Measurements from ENCODE around the gene SAMD14. TPM values are rescaled to one million over a fixed set of nuclear protein-coding genes. Genes with fewer than 3 reads are reported as not detected.
A peak's percentile ranks its signal among the peaks of the same experiment; 100 is the strongest.

The SAMD14 gene
- total RNA-seq, 6 donors from 2014 or later = 0.49 to 16.8 (median 5.6) TPM

DNA sequence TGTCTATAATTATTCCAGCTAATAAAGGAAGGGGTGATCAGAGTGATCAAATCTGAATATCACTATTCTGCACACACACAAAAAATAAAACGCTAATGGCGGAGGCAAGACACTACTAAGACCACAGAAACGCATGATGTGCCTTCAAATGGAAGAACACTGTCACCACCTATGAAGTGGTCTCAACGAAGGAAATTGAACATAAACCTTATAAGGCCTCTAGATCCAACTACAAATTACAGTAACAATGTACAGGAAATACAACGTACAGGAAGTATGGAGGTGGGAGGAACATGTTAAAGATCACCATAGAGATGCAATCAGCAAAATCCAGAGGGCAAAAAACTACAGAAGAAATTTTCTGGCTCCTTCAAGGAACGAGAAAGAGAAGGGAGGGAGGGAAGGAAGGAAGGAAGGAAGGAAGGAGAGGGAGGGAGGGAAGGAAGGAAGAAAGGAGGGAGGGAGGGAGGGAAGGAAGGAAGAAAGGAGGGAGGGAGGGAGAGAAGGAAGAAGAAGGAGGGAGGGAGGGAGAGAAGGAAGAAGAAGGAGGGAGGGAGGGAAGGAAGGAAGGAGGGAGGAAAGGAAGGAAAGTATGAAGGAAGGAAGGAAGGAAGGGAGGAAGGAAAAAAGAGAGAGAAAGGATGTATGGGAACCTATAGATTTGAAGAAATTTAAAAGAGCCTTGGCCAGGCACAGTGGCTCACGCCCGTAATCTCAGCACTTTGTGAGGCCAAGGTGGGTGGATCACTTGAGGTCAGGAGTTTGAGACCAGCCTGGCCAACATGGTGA, 32.7 kb upstream of the SAMD14 start:
- ATAC-seq (ENCODE audit: low FRiP score in 2 of 2) (no peak), DNase-seq (no peak)
- TF ChIP-seq, protein P1, sequence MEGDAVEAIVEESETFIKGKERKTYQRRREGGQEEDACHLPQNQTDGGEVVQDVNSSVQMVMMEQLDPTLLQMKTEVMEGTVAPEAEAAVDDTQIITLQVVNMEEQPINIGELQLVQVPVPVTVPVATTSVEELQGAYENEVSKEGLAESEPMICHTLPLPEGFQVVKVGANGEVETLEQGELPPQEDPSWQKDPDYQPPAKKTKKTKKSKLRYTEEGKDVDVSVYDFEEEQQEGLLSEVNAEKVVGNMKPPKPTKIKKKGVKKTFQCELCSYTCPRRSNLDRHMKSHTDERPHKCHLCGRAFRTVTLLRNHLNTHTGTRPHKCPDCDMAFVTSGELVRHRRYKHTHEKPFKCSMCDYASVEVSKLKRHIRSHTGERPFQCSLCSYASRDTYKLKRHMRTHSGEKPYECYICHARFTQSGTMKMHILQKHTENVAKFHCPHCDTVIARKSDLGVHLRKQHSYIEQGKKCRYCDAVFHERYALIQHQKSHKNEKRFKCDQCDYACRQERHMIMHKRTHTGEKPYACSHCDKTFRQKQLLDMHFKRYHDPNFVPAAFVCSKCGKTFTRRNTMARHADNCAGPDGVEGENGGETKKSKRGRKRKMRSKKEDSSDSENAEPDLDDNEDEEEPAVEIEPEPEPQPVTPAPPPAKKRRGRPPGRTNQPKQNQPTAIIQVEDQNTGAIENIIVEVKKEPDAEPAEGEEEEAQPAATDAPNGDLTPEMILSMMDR (IDR thresholded peaks at IDR 0.05) = no peak
- no peak for TF ChIP-seq POLR2AphosphoS5 (IDR thresholded peaks at IDR 0.05)
- no peak for TF ChIP-seq EP300 (IDR thresholded peaks at IDR 0.05)
- TF ChIP-seq POLR2A (IDR thresholded peaks at IDR 0.05) = no peak
- H3K9me3 ChIP-seq = no peaks in the 10 kb centered on the region
- H3K4me1 ChIP-seq = peaks cover 12 to 15% (median 14%) of the 10 kb centered on the region in 4 donors
- H3K27me3 ChIP-seq = no peaks in the 10 kb centered on the region
- no peaks in the 10 kb centered on the region for H3K36me3 ChIP-seq
- no peak overlapping the region for H3K27ac ChIP-seq
- WGBS, 2 donors = 66 to 68% methylated on average over 8 of the region's 8 CpGs
- H3K4me3 ChIP-seq = no peak overlapping the region

DNA sequence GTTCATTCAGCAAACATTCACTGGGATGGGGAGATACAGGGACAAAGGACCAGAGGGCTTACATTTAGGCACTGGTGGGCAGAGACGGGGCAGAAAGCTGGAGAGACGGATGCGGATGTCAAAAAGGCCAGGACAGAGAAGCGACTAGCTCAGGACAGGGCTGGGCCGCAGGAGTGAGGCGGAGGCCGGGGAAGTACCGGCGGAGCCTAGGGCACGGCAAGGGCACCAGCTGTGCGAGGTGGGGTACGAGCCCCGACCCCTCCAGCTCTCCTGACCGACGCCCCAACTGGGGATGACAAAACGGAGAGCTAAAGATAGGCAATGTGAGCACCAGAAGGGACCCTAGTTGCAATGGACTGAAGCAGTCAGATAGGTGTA, 31.9 kb upstream of the SAMD14 start:
- no peaks in the 10 kb centered on the region for H3K27me3 ChIP-seq
- H3K9me3 ChIP-seq = no peaks in the 10 kb centered on the region
- no peaks in the 10 kb centered on the region for H3K36me3 ChIP-seq
- 56 to 60% methylated on average over 16 of the region's 16 CpGs for WGBS, 2 donors
- DNase-seq (peak in 1 of 2 donors; percentile 68), ATAC-seq (ENCODE audit: low FRiP score in 2 of 2) (no peak)
- TF ChIP-seq, protein P1 (IDR thresholded peaks at IDR 0.05) = no peak
- no peak for TF ChIP-seq EP300 (IDR thresholded peaks at IDR 0.05)
- TF ChIP-seq POLR2A (IDR thresholded peaks at IDR 0.05) = no peak
- no peak for TF ChIP-seq POLR2AphosphoS5 (IDR thresholded peaks at IDR 0.05)
- H3K4me3 ChIP-seq = peak overlapping the region in 1 of 4 donors; percentile 55
- H3K4me1 ChIP-seq = peaks cover 12 to 15% (median 14%) of the 10 kb centered on the region in 4 donors
- H3K27ac ChIP-seq = peak overlapping the region in 2 of 4 donors; percentile 32 to 82

DNA sequence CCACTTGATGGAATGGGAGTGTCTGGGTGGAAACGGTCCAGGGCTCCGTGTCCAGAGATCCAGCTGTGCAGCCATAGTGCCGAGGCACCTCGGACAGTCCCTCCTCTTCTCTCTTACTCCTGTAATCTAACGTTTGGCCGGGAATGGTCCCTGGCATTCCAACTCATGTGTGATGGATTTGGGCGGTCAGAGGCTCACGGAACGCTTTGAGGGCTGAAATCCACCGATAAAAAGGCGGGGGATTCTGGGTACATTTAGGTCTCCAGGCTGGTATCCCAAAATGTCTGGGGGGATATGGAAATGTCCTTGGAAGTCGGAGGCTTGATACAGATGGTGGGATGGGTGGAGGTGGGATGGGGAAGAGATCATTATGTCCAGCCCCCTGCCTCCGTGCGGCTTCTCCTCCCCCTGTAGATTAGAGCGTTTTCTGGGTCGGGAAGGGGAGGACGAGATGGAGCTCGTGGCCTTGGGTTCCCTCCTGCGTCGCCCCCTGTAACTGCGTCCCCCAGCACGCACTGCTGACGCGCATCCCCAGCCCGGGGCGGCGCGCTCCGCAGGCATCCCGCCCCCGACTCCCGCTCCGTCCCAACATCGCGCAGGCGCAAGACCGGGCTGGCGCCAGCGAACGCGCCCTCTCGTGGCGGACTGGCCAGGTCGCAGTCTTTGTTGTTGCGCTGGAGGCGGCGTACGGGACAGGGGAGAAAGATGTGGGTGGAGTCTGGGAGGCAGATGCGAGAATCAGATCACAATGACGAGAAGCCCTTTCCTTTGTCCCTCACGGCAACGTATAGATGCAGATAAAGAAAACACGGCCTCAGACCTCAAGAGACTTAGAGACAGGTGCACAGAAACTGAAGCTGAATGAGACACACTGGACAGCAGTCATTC, 31.3 kb upstream of the SAMD14 start:
- peak; percentile 95 to 98 for ATAC-seq (ENCODE audit: low FRiP score in 2 of 2)
- DNase-seq = peak; percentile 94 to 98
- WGBS, 2 donors = 1 to 2% methylated on average over 30 to 42 of the region's 53 CpGs
- H3K27ac ChIP-seq = peak overlapping the region; percentile 38 to 82 (median 59)
- no peaks in the 10 kb centered on the region for H3K9me3 ChIP-seq
- TF ChIP-seq POLR2AphosphoS5 (IDR thresholded peaks at IDR 0.05) (peak; percentile 55 to 77), EP300 (IDR thresholded peaks at IDR 0.05) (no peak), POLR2A (IDR thresholded peaks at IDR 0.05) (peak in 1 of 4 donors; percentile 36)
- TF ChIP-seq, protein P1 (IDR thresholded peaks at IDR 0.05) = peak; percentile 93 to 99 (median 98)
- H3K27me3 ChIP-seq = no peaks in the 10 kb centered on the region
- H3K4me1 ChIP-seq = peaks cover 12 to 15% (median 14%) of the 10 kb centered on the region in 4 donors
- no peaks in the 10 kb centered on the region for H3K36me3 ChIP-seq
- H3K4me3 ChIP-seq = peak overlapping the region; percentile 45 to 60 (median 52)

DNA sequence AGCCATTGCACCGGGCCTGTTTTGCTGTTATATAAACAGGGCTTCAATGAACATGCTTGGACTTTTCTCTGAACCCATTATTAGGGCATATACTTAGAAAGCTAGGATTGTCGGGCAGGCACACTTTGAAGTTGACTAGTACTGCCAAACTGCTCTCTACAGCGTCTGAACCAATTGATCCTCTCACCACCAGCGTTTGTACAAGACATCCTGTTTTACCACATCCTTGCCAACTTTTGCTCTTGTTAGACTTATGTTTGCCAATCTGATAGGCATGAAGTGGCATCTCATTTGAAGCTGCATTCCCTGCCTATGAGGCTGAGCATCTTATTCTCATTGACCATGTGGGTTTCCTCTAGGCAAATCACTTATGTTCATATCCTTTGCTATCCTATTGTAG, 27.9 kb upstream of the SAMD14 start:
- 28 to 31% methylated on average over 4 of the region's 4 CpGs for WGBS, 2 donors
- DNase-seq = no peak
- TF ChIP-seq EP300 (IDR thresholded peaks at IDR 0.05) (no peak), POLR2AphosphoS5 (IDR thresholded peaks at IDR 0.05) (no peak), POLR2A (IDR thresholded peaks at IDR 0.05) (no peak)
- TF ChIP-seq, protein P1 (IDR thresholded peaks at IDR 0.05) = no peak
- peak overlapping the region in 2 of 4 donors; percentile 15 to 20 for H3K27ac ChIP-seq
- peaks cover 14 to 43% (median 34%) of the 10 kb centered on the region in 4 donors for H3K4me1 ChIP-seq
- no peak for ATAC-seq (ENCODE audit: low FRiP score in 2 of 2)
- no peaks in the 10 kb centered on the region for H3K9me3 ChIP-seq
- no peaks in the 10 kb centered on the region for H3K36me3 ChIP-seq
- no peak overlapping the region for H3K4me3 ChIP-seq
- no peaks in the 10 kb centered on the region for H3K27me3 ChIP-seq

Data from upper lobe of left lung (tissue), 6 donors.